Subcutaneous adipose tissue (tissue), 4 donors: Measurements from ENCODE around the gene ANKLE1. TPM values are rescaled to one million over a fixed set of nuclear protein-coding genes. Genes with fewer than 3 reads are reported as not detected.

Source experiments
- CTCF ChIP-seq: fragments of 450-650 bp; IDR thresholded peaks from one replicate; pipeline ENCODE4 v1.5.1; 2016; ENCODE audit warnings: low read depth, mild to moderate bottlenecking, control low read depth, antibody characterized with exemption, moderate library complexity
- total RNA-seq, 4 donors: library from RNA; depleted of rRNA; stranded (reverse); fragments of >200 nt; gene quantifications; one replicate each; pipeline ENCODE4 v1.1.0, GENCODE V29; 2016

The ANKLE1 gene
- total RNA-seq, 4 donors from 2014 or later: 0.22 to 0.51 TPM; not detected in 2

- TF ChIP-seq CTCF: no peak
Measured at GRCh38 chr19:17244618-17245534, 36.8 kb upstream of the ANKLE1 start.

- no peak for TF ChIP-seq CTCF
Measured at GRCh38 chr19:17245535-17245984, 36.1 kb upstream of the ANKLE1 start, which contains the start of gene NR2F6. Gene NR2F6 (minus strand): TSS chr19:17245919. CDS start chr19:17245220, 699 bp downstream.

- TF ChIP-seq CTCF: no peak
Measured at GRCh38 chr19:17246681-17247425, 34.8 kb upstream of the ANKLE1 start.

GRCh38 chr19:17248011-17248776 is 33.5 kb upstream of the ANKLE1 start:
- TF ChIP-seq CTCF: no peak

- TF ChIP-seq CTCF: no peak
Measured at GRCh38 chr19:17249887-17250548, 31.7 kb upstream of the ANKLE1 start.

GRCh38 chr19:17254636-17255035 is 27.1 kb upstream of the ANKLE1 start:
- TF ChIP-seq CTCF: no peak
